Cardiac fibroblast (primary cell): Measurements from ENCODE around the gene ATP6V1G2.

Experiments
- DNase-seq, 2 donors: peaks; one replicate each; pipeline versions ENCODE4 v3.0.0 to v3.0.0-alpha.2; 2010; ENCODE audit warnings: low read depth in 2 of 2
- H3K4me3 ChIP-seq, 2 donors: replicated peaks in 1 of 2; 1 replicate in 1 of 2; 2 replicates in 1 of 2; pipeline ENCODE4 v1.5.1; 2011; ENCODE audit warnings: low read depth in 2 of 2, low read length in 2 of 2, mild to moderate bottlenecking in 2 of 2, moderate library complexity in 1 of 2
- TF ChIP-seq, protein P1 (sequence below): IDR thresholded peaks from one replicate; pipeline ENCODE4 v1.5.1; 2011; ENCODE audit warnings: low read depth, mild to moderate bottlenecking, low read length, inconsistent platforms

Gene ATP6V1G2

DNA sequence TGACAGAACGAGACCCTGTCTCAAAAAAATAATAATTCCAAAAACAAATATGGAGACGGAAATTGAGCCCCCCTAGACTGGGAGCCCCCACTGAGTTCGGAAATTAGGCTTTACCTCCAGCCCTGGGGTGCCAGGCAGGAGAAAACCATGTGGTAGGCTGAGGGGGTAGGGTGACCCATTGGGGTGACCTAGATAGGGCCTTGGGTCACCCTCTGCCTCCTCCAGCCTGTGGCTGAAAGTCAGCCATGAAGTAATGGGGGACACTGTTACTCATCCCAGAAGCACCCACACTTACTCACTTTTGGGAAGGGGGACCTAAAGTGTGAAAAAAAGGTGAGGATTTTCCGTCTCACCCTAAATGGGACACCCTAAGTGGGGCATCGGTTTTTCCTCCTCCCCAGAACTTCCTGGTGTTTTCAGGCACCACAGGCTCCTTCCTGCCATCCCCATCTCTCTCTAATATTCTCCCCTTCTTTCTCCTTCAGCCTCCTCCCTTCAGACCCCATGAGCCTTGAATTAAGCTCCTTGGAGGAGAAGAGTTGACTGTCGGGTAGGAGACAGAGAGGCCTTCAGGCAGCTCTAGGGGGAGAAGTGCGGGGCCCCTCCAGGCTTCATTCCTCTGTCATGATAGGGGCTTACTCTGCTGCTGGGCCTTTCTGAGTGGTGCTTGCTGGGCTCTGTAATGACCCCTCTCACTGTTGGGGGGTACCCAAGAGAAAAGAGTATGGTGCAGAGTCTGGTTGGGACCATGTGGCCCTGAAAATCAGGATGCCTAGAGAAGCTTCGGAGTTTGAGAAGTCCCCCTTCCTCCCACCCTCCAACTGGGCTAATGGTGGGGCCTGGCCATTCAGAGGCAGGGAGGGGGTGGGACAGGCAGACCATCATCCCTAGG, 33.4 kb upstream of the ATP6V1G2 start:
- no peak for DNase-seq
- no peak overlapping the region for H3K4me3 ChIP-seq
- TF ChIP-seq, protein P1, sequence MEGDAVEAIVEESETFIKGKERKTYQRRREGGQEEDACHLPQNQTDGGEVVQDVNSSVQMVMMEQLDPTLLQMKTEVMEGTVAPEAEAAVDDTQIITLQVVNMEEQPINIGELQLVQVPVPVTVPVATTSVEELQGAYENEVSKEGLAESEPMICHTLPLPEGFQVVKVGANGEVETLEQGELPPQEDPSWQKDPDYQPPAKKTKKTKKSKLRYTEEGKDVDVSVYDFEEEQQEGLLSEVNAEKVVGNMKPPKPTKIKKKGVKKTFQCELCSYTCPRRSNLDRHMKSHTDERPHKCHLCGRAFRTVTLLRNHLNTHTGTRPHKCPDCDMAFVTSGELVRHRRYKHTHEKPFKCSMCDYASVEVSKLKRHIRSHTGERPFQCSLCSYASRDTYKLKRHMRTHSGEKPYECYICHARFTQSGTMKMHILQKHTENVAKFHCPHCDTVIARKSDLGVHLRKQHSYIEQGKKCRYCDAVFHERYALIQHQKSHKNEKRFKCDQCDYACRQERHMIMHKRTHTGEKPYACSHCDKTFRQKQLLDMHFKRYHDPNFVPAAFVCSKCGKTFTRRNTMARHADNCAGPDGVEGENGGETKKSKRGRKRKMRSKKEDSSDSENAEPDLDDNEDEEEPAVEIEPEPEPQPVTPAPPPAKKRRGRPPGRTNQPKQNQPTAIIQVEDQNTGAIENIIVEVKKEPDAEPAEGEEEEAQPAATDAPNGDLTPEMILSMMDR = no peak

DNA sequence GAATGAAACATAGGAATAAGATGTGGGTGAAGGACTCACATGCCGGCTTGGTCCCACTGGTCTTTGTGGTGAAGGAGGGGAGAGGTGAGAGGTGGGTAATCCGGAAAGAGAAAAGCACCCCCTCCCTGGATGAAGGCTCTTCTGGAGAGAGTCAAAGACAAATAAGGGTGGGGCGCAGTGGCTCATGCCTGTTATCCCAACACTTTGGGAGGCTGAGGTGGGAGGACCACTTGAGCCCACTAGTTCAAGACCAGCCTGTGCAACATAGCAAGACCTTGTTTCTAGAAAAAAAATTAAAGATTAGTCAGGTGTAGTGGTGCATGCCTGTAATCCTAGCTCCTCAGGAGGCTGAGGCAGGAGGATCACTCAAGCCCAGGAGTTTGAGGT, 32.7 kb upstream of the ATP6V1G2 start:
- TF ChIP-seq, protein P1 = no peak
- DNase-seq = no peak
- no peak overlapping the region for H3K4me3 ChIP-seq

DNA sequence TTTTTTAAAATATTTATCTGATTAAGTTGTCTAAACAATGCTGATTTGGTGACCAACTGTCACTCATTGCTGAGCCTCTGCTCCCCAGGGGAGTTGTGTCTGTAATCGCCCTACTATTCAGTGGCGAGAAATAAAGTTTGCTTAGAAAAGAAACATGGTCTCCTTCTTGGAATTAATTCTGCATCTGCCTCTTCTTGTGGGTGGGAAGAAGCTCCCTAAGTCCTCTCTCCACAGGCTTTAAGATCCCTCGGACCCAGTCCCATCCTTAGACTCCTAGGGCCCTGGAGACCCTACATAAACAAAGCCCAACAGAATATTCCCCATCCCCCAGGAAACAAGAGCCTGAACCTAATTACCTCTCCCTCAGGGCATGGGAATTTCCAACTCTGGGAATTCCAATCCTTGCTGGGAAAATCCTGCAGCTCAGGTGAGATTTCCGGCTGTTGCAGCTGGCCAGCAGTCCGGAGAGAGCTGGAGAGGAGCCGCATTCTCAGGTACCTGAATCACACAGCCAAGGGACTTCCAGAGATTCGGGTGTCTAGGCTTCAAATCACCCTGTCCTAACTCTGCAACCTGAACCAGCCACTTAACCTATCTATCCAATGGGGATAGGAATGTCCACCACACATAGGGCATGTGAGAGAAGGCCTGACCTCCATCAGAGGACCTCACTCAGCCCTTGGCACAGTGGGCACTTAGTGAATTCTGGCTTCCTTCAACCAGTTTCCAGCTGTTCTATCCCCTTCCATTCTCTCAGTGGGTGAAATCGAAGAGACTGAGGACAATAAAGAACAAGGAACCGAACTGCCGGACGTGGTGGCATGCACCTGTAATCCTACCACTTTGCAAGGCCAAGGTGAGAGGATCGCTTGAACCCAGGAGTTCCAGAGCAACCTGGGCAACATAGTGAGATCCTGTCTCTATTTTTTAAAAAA, 32.0 kb upstream of the ATP6V1G2 start:
- no peak overlapping the region for H3K4me3 ChIP-seq
- TF ChIP-seq, protein P1 = no peak
- no peak for DNase-seq

DNA sequence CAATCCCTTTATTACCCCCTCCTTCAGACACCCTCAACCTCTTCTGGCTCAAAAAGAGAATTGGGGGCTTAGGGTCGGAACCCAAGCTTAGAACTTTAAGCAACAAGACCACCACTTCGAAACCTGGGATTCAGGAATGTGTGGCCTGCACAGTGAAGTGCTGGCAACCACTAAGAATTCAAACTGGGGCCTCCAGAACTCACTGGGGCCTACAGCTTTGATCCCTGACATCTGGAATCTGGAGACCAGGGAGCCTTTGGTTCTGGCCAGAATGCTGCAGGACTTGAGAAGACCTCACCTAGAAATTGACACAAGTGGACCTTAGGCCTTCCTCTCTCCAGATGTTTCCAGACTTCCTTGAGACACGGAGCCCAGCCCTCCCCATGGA, 31.2 kb upstream of the ATP6V1G2 start:
- no peak for DNase-seq
- no peak overlapping the region for H3K4me3 ChIP-seq
- TF ChIP-seq, protein P1 = no peak

DNA sequence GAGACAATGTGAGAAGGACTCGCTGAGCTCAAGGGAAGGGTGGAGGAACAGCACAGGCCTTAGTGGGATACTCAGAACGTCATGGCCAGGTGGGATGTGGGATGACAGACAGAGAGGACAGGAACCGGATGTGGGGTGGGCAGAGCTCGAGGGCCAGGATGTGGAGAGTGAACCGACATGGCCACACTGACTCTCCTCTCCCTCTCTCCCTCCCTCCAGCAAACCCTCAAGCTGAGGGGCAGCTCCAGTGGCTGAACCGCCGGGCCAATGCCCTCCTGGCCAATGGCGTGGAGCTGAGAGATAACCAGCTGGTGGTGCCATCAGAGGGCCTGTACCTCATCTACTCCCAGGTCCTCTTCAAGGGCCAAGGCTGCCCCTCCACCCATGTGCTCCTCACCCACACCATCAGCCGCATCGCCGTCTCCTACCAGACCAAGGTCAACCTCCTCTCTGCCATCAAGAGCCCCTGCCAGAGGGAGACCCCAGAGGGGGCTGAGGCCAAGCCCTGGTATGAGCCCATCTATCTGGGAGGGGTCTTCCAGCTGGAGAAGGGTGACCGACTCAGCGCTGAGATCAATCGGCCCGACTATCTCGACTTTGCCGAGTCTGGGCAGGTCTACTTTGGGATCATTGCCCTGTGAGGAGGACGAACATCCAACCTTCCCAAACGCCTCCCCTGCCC, 30.6 kb upstream of the ATP6V1G2 start:
- DNase-seq = no peak
- no peak overlapping the region for H3K4me3 ChIP-seq
- TF ChIP-seq, protein P1 = no peak

DNA sequence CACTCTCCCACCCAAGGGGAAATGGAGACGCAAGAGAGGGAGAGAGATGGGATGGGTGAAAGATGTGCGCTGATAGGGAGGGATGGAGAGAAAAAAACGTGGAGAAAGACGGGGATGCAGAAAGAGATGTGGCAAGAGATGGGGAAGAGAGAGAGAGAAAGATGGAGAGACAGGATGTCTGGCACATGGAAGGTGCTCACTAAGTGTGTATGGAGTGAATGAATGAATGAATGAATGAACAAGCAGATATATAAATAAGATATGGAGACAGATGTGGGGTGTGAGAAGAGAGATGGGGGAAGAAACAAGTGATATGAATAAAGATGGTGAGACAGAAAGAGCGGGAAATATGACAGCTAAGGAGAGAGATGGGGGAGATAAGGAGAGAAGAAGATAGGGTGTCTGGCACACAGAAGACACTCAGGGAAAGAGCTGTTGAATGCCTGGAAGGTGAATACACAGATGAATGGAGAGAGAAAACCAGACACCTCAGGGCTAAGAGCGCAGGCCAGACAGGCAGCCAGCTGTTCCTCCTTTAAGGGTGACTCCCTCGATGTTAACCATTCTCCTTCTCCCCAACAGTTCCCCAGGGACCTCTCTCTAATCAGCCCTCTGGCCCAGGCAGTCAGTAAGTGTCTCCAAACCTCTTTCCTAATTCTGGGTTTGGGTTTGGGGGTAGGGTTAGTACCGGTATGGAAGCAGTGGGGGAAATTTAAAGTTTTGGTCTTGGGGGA, 29.7 kb upstream of the ATP6V1G2 start:
- H3K4me3 ChIP-seq = no peak overlapping the region
- DNase-seq = peak in 1 of 2 donors; percentile 33

More for the DNA sequence above, 29.7 kb upstream of the ATP6V1G2 start:
- TF ChIP-seq, protein P1 = no peak
